Astrocyte (in vitro differentiated cells and primary cell): Measurements from ENCODE around the gene SV2C. TPM values are rescaled to one million over a fixed set of nuclear protein-coding genes. Genes with fewer than 3 reads are reported as not detected.

Experiments used
- DNase-seq: peaks from one replicate; pipeline ENCODE4 v3.0.0-alpha.2; 2010; ENCODE audit warnings: low read depth
- FAIRE-seq: peaks from 2 replicates; lab custom pipeline; 2011; peaks lifted over from hg19 to GRCh38; lab: Jason Lieb, UNC
- H2AFZ ChIP-seq: 2 replicates; pipeline ENCODE4 v1.6.0; 2012; ENCODE audit warnings: low read depth, low read length, inconsistent platforms
- H3K27ac ChIP-seq: 2 replicates; pipeline ENCODE4 v1.5.1; 2011; ENCODE audit warnings: low read depth, low read length, inconsistent platforms
- H3K27me3 ChIP-seq: 2 replicates; pipeline ENCODE4 v1.6.0; 2011; ENCODE audit warnings: low read length, inconsistent platforms; ENCODE audit not compliant: insufficient read depth
- H3K36me3 ChIP-seq: 2 replicates; pipeline ENCODE4 v1.5.1; 2011; ENCODE audit warnings: low read length, inconsistent platforms; ENCODE audit not compliant: insufficient read depth
- H3K4me1 ChIP-seq: 2 replicates; pipeline ENCODE4 v1.5.1; 2011; ENCODE audit warnings: low read length, inconsistent platforms; ENCODE audit not compliant: insufficient read depth
- H3K4me2 ChIP-seq: 2 replicates; pipeline ENCODE4 v1.6.0; 2012; ENCODE audit warnings: low read length, inconsistent platforms
- H3K4me3 ChIP-seq: 2 replicates; pipeline ENCODE4 v1.5.1; 2011; ENCODE audit warnings: low read depth, mild to moderate bottlenecking, low read length, inconsistent platforms; ENCODE audit not compliant: insufficient read depth
- H3K79me2 ChIP-seq: 2 replicates; pipeline ENCODE4 v1.6.0; 2012; ENCODE audit warnings: mild to moderate bottlenecking, low read length, inconsistent platforms; ENCODE audit not compliant: insufficient read depth
- H3K9ac ChIP-seq: 2 replicates; pipeline ENCODE4 v1.6.0; 2012; ENCODE audit warnings: mild to moderate bottlenecking, low read length, inconsistent platforms
- H3K9me3 ChIP-seq: 2 replicates; pipeline ENCODE4 v1.5.1; 2012; ENCODE audit warnings: low read depth, mild to moderate bottlenecking, low read length, inconsistent platforms; ENCODE audit not compliant: insufficient read depth
- H4K20me1 ChIP-seq: 2 replicates; pipeline ENCODE4 v1.6.0; 2012; ENCODE audit warnings: low read length, inconsistent platforms; ENCODE audit not compliant: insufficient read depth
- H3K27ac Mint-ChIP-seq: one replicate; pipeline ENCODE4 v1.8.0; 2021; ENCODE audit warnings: mild to moderate bottlenecking, mixed read lengths; ENCODE audit not compliant: unreplicated experiment
- H3K27me3 Mint-ChIP-seq: one replicate; pipeline ENCODE4 v1.8.0; 2021; ENCODE audit warnings: low read depth, mixed read lengths; ENCODE audit not compliant: unreplicated experiment
- H3K36me3 Mint-ChIP-seq: one replicate; pipeline ENCODE4 v1.8.0; 2021; ENCODE audit warnings: low read depth, mixed read lengths; ENCODE audit not compliant: unreplicated experiment
- H3K4me1 Mint-ChIP-seq: one replicate; pipeline ENCODE4 v1.8.0; 2021; ENCODE audit warnings: low read depth, mixed read lengths; ENCODE audit not compliant: unreplicated experiment
- H3K4me3 Mint-ChIP-seq: one replicate; pipeline ENCODE4 v1.8.0; 2021; ENCODE audit warnings: mild to moderate bottlenecking, moderate library complexity, mixed read lengths; ENCODE audit not compliant: unreplicated experiment
- H3K9me3 Mint-ChIP-seq: one replicate; pipeline ENCODE4 v1.8.0; 2021; ENCODE audit warnings: mild to moderate bottlenecking, mixed read lengths; ENCODE audit not compliant: unreplicated experiment
- EZH2 ChIP-seq: IDR thresholded peaks from 2 replicates; pipeline ENCODE4 v1.6.1; 2012; ENCODE audit warnings: mild to moderate bottlenecking, low read length, inconsistent platforms; ENCODE audit not compliant: insufficient read depth
- total RNA-seq: library from RNA; stranded (reverse); gene quantifications from 2 replicates; pipeline ENCODE4 v1.2.1, GENCODE V29; 2021
- TF ChIP-seq, protein P1 (sequence below): IDR thresholded peaks from 2 replicates; pipeline ENCODE4 v1.5.1; 2011; ENCODE audit warnings: low read depth, mild to moderate bottlenecking, inconsistent platforms, low read length, moderate library complexity; ENCODE audit not compliant: insufficient read depth

The SV2C gene
- total RNA-seq, 1 donor from 2014 or later, result 0.05 TPM

- DNase-seq (no peak), FAIRE-seq (no peak)
- H3K27ac ChIP-seq, result no peak overlapping the region
- Mint-ChIP-seq H3K27me3 (peaks cover 16% of the 10 kb centered on the region), H3K36me3 (no peaks in the 10 kb centered on the region), H3K9me3 (no peaks in the 10 kb centered on the region), H3K4me1 (no peaks in the 10 kb centered on the region), H3K27ac (no peak overlapping the region), H3K4me3 (no peak overlapping the region)
- no peaks in the 10 kb centered on the region for H3K27me3 ChIP-seq
- H3K9ac ChIP-seq, result no peak overlapping the region
- no peaks in the 10 kb centered on the region for H4K20me1 ChIP-seq
- H2AFZ ChIP-seq, result no peak overlapping the region
- H3K36me3 ChIP-seq, result no peaks in the 10 kb centered on the region
- H3K4me3 ChIP-seq, result no peak overlapping the region
- TF ChIP-seq EZH2, result no peak
- TF ChIP-seq, protein P1, sequence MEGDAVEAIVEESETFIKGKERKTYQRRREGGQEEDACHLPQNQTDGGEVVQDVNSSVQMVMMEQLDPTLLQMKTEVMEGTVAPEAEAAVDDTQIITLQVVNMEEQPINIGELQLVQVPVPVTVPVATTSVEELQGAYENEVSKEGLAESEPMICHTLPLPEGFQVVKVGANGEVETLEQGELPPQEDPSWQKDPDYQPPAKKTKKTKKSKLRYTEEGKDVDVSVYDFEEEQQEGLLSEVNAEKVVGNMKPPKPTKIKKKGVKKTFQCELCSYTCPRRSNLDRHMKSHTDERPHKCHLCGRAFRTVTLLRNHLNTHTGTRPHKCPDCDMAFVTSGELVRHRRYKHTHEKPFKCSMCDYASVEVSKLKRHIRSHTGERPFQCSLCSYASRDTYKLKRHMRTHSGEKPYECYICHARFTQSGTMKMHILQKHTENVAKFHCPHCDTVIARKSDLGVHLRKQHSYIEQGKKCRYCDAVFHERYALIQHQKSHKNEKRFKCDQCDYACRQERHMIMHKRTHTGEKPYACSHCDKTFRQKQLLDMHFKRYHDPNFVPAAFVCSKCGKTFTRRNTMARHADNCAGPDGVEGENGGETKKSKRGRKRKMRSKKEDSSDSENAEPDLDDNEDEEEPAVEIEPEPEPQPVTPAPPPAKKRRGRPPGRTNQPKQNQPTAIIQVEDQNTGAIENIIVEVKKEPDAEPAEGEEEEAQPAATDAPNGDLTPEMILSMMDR, result no peak
- no peaks in the 10 kb centered on the region for H3K9me3 ChIP-seq
- H3K4me2 ChIP-seq, result no peak overlapping the region
- no peaks in the 10 kb centered on the region for H3K79me2 ChIP-seq
- H3K4me1 ChIP-seq, result no peaks in the 10 kb centered on the region
These were observed 23.0 kb downstream of the SV2C start for GRCh38 chr5:76106149-76106548.

DNA sequence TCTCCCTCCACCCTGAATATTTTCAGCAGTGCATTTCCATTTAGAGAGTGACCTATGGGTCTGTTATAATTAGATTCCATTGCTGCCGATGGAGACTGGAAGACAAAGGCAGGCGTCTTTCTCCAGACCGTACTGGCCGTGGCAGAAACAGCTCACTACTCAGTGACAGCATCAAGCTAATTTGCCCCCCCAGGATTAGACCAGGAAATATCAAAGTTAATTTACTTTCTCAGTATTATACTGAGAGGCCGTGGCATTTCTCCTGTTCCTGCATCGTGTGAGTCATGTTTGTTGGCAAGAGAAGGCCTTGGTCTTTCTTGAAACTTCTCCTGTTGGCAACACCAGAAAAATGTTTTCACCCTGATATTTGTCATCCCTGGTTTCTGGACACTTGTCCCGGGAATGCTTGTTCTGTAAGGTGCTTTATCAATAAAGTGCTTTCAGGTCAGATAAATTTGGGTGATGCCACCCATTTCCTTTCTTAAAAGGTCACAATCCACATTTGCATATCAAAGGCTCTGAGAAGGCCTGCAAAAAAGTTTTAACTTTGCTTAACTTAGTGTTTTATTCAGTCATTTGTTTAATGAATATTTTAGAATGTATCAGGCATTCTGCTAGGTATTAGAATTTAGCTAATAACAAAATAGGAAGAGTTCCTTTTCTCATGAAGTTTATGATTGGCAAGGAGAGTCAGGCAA is 28.4 kb downstream of the SV2C start:
- H3K36me3 ChIP-seq, result no peaks in the 10 kb centered on the region
- H3K9me3 ChIP-seq, result peaks cover 1% of the 10 kb centered on the region
- H3K27ac ChIP-seq, result no peak overlapping the region
- no peaks in the 10 kb centered on the region for H3K4me1 Mint-ChIP-seq
- FAIRE-seq (no peak), DNase-seq (no peak)
- no peaks in the 10 kb centered on the region for H3K36me3 Mint-ChIP-seq
- no peak overlapping the region for H3K4me2 ChIP-seq
- TF ChIP-seq, protein P1, result no peak
- TF ChIP-seq EZH2, result no peak
- no peak overlapping the region for H3K4me3 Mint-ChIP-seq
- no peak overlapping the region for H2AFZ ChIP-seq
- H3K9me3 Mint-ChIP-seq, result no peaks in the 10 kb centered on the region
- H4K20me1 ChIP-seq, result no peaks in the 10 kb centered on the region
- H3K4me3 ChIP-seq, result no peak overlapping the region
- H3K27ac Mint-ChIP-seq, result no peak overlapping the region
- H3K9ac ChIP-seq, result no peak overlapping the region
- no peaks in the 10 kb centered on the region for H3K27me3 ChIP-seq
- H3K27me3 Mint-ChIP-seq, result peaks cover 6% of the 10 kb centered on the region
- H3K4me1 ChIP-seq, result no peaks in the 10 kb centered on the region
- H3K79me2 ChIP-seq, result no peaks in the 10 kb centered on the region

- Histone ChIP-seq H4K20me1 (no peaks in the 10 kb centered on the region), H3K9me3 (peaks cover 3% of the 10 kb centered on the region), H3K27ac (no peak overlapping the region), H3K4me3 (no peak overlapping the region), H3K36me3 (no peaks in the 10 kb centered on the region), H2AFZ (no peak overlapping the region), H3K9ac (no peak overlapping the region), H3K4me1 (no peaks in the 10 kb centered on the region), H3K79me2 (no peaks in the 10 kb centered on the region), H3K27me3 (no peaks in the 10 kb centered on the region), H3K4me2 (no peak overlapping the region)
- no peak for TF ChIP-seq EZH2
- TF ChIP-seq, protein P1, result no peak
- FAIRE-seq (no peak), DNase-seq (no peak)
- no peak overlapping the region for H3K4me3 Mint-ChIP-seq
- no peaks in the 10 kb centered on the region for H3K4me1 Mint-ChIP-seq
- H3K27ac Mint-ChIP-seq, result no peak overlapping the region
- no peaks in the 10 kb centered on the region for H3K9me3 Mint-ChIP-seq
- peaks cover 7% of the 10 kb centered on the region for H3K27me3 Mint-ChIP-seq
- no peaks in the 10 kb centered on the region for H3K36me3 Mint-ChIP-seq
These were observed 29.9 kb downstream of the SV2C start for GRCh38 chr5:76113103-76113502.
